Body of pancreas (tissue), 4 donors: Measurements from ENCODE around the gene PXDC1. TPM values are rescaled to one million over a fixed set of nuclear protein-coding genes. Genes with fewer than 3 reads are reported as not detected.
"Not testable (repeated sequence)": the region's sequence is repeated elsewhere in the genome, so short reads cannot be mapped to it uniquely, and the experiment has no call there.

ENCODE experiments used
- ATAC-seq: fragments of 150-250 bp; one replicate; pipeline ENCODE4 v1.9.1; 2016
- DNase-seq, 4 donors: peaks; one replicate each; pipeline ENCODE4 v3.0.0-alpha.2; 2019
- H3K27ac ChIP-seq, 4 donors: fragments of 200-600 bp; sonication (generic); 1 replicate in 3 of 4; 2 replicates in 1 of 4; pipeline versions ENCODE4 v1.5.1 to v1.6.1; 2016 to 2019; ENCODE audit warnings: mild to moderate bottlenecking in 1 of 4, mixed read lengths in 1 of 4, moderate library complexity in 1 of 4
- H3K27me3 ChIP-seq, 2 donors: fragments of 200-600 bp; sonication (generic); one replicate each; pipeline ENCODE4 v1.6.0; 2016; ENCODE audit warnings: mild to moderate bottlenecking in 1 of 2
- H3K36me3 ChIP-seq, 2 donors: fragments of 200-600 bp; sonication (generic); replicated peaks in 1 of 2; 2 replicates each; pipeline ENCODE4 v1.5.1; 2016; ENCODE audit warnings: low read depth in 2 of 2; ENCODE audit not compliant: insufficient read depth in 1 of 2
- H3K4me1 ChIP-seq: fragments of 200-600 bp; sonication (generic); one replicate; pipeline ENCODE4 v1.6.0; 2016
- H3K4me3 ChIP-seq, 2 donors: fragments of 200-600 bp; sonication (generic); 1 replicate in 1 of 2; 2 replicates in 1 of 2; pipeline ENCODE4 v1.5.1; 2016 to 2019
- H3K9me3 ChIP-seq, 3 donors: fragments of 200-600 bp; sonication (generic); 1 replicate in 2 of 3; 2 replicates in 1 of 3; pipeline ENCODE4 v1.5.1; 2016
- CTCF ChIP-seq, 7 experiments: fragments of 450-650 bp in 4 of 7; fragments of 200-600 bp in 3 of 7; sonication (generic) in 3 of 7; IDR thresholded peaks; one replicate each; pipeline ENCODE4 v1.5.1; 2016 to 2019; ENCODE audit warnings: antibody characterized with exemption in 7 of 7
- POLR2A ChIP-seq, 3 donors: fragments of 450-650 bp; IDR thresholded peaks; one replicate each; pipeline ENCODE4 v1.6.1; 2016; ENCODE audit warnings: antibody characterized with exemption in 3 of 3, mild to moderate bottlenecking in 2 of 3
- WGBS, 2 donors: methylation state at CpG; one replicate each; pipeline ENCODE4 v1.1.5; 2017; 5-methylcytosine and 5-hydroxymethylcytosine counted together
- intact Hi-C: fragments of 100-400 bp; cut with DNase I; formaldehyde crosslinking; loops from one replicate; pipeline ENCODE4 v1.15.1; 2023
- total RNA-seq, 2 donors: library from RNA; depleted of rRNA; stranded (reverse); fragments of >200 nt; gene quantifications; one replicate each; pipeline ENCODE4 v1.1.0, GENCODE V29; 2016

PXDC1 gene
- total RNA-seq, 2 donors from 2014 or later: 30.9 to 35.6 TPM

DNA sequence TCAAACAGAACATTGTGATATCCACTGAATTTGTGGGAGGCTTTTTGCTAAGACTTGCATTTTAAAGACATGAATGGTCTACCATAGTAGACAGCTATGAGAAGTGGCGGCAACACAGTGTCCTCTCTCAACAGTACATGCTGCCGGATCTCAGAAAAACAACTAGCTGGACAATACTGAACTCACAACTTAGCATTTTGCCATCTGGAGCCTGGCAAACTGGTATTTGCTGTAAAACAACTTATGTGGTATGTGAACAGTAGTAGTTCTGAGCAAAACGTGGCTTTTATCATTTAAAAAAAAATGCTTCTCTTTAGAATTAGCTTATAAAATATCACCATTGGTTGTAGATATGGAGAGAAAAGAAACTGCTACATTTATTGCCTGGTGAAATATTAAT lies 3.3 kb upstream of the PXDC1 start:
- no peaks in the 10 kb centered on the region for H3K9me3 ChIP-seq
- H3K36me3 ChIP-seq: no peaks in the 10 kb centered on the region
- H3K4me3 ChIP-seq: no peak overlapping the region
- no peak for DNase-seq
- WGBS, 2 donors: 73 to 83% methylated on average over 3 of the region's 3 CpGs
- H3K4me1 ChIP-seq: peaks cover 24% of the 10 kb centered on the region
- no peak for ATAC-seq
- no peak overlapping the region for H3K27ac ChIP-seq
- no peaks in the 10 kb centered on the region for H3K27me3 ChIP-seq
- intact Hi-C loops: no loop called here
- TF ChIP-seq POLR2A (IDR thresholded peaks at IDR 0.05) (no peak), CTCF (IDR thresholded peaks at IDR 0.05) (no peak)

DNA sequence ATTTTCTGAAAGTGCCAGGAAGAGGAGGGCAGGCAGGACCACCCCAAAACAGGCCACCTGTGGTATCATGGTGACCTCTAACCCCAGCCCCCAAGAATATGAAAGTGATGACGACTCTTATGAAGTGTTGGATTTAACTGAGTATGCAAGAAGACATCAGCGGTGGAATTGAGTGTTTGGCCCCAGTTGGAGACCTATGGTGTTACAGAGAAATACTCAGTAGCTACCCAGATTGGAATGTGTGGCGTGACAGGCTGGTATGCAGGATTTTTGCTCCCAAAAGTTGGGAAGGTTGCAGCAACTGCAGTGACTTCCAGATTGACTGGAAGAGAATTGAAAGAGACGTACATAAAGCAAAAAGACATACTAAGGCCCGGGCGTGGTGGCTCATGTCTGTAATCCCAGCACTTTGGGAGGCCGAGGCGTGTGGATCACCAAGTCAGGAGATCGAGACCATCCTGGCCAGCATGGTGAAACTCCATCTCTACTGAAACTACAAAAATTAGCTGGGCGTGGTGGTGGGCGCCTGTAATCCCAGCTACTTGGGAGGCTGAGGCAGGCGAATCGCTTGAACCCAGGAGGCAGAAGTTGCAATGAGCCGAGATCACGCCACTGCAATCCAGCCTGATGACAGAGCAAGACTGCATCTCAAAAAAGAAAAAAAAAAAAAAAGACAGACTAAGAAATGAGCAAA lies 2.7 kb upstream of the PXDC1 start:
- H3K27me3 ChIP-seq, H3K36me3 ChIP-seq, H3K9me3 ChIP-seq, H3K4me3 ChIP-seq, H3K27ac ChIP-seq, ATAC-seq, DNase-seq, intact Hi-C loops: not testable (repeated sequence)
- 92 to 95% methylated on average over 15 of the region's 15 CpGs for WGBS, 2 donors
- peaks cover 30% of the 10 kb centered on the region for H3K4me1 ChIP-seq

DNA sequence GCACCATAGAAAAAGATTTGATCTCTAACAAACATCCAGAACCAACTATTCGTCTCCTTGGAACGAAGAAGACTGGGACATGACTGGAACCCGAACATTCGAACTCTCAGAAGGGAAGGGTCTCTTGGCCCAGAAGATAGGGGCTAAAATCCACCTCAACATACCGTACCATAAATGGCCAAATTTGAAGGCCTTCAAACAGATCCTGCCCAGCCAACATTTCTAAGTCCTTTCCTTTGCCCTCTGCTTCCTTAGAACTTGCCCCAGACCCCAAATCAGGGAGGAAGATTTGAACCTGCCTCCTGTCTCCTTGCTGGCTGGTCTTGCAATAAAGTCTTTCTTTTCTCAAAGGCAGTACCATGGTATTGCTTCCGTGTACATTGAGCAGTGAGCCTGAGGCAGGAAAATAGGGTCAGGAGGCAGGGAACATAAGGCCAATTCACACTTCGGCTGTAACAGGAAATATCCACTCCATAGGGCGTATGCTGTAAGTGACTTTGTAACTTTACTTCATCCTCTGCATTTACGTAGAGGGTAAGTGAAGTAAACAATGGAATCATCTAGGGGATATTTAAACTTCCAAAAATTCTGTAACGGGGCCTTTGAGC lies 1.8 kb upstream of the PXDC1 start:
- intact Hi-C loops: no loop called here
- peak overlapping the region in 2 of 4 donors; percentile 18 to 91 for H3K27ac ChIP-seq
- H3K27me3 ChIP-seq: no peaks in the 10 kb centered on the region
- no peaks in the 10 kb centered on the region for H3K9me3 ChIP-seq
- TF ChIP-seq CTCF (IDR thresholded peaks at IDR 0.05) (no peak), POLR2A (IDR thresholded peaks at IDR 0.05) (no peak)
- DNase-seq: no peak
- no peaks in the 10 kb centered on the region for H3K36me3 ChIP-seq
- ATAC-seq: no peak
- 89 to 92% methylated on average over 10 of the region's 10 CpGs for WGBS, 2 donors
- peaks cover 39% of the 10 kb centered on the region for H3K4me1 ChIP-seq
- H3K4me3 ChIP-seq: no peak overlapping the region

DNA sequence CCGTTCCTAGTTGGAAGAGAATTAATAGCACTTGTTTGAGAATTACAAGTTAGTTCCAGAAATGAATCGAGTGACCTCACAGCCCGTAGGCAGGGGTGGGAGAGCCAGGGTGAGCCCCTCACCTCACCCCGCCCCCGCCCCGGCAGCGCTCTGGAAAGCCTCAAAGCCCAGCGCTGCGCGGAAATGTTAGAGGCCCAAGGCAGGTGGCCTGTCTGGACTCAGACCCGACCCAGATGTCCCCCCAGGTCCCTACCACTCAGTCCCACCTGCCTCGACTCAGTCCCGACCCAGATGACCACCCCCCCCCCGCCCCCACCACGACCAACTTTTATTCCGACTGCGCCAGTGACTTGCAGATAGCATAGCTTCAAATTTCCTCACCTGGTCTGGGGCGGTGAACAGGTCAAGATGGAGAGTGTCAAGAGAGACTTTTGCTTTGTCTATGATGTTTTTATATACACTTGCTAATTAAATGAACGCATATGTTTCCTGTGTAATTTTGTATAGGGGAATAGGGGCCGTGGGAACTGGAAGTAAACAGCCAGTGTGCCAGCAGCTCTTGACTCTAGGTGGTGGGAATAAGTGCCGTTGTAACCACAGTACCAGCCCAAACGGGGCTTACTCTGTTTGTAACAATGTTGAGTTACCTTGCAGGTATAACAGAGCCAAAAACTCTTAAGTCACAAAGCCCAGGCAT lies 1.2 kb upstream of the PXDC1 start:
- 51 to 69% methylated on average over 11 to 21 of the region's 22 CpGs for WGBS, 2 donors
- H3K4me3 ChIP-seq: peak overlapping the region in 1 of 2 donors; percentile 38
- no peak for ATAC-seq

More for the DNA sequence above, 1.2 kb upstream of the PXDC1 start:
- H3K27ac ChIP-seq: peak overlapping the region; percentile 84 to 94 (median 90)
- intact Hi-C loops: no loop called here
- H3K9me3 ChIP-seq: no peaks in the 10 kb centered on the region
- no peaks in the 10 kb centered on the region for H3K27me3 ChIP-seq
- TF ChIP-seq CTCF (IDR thresholded peaks at IDR 0.05) (no peak), POLR2A (IDR thresholded peaks at IDR 0.05) (no peak)
- H3K4me1 ChIP-seq: peaks cover 40% of the 10 kb centered on the region
- no peaks in the 10 kb centered on the region for H3K36me3 ChIP-seq
- DNase-seq: no peak
